Measurements from ENCODE around the gene ABLIM2. TPM values are rescaled to one million over a fixed set of nuclear protein-coding genes. Genes with fewer than 3 reads are reported as not detected.
A peak's percentile ranks its signal among the peaks of the same experiment; 100 is the strongest.

ABLIM2 gene
- total RNA-seq, 1 experiment from 2014 or later, result 2.7 TPM

DNA sequence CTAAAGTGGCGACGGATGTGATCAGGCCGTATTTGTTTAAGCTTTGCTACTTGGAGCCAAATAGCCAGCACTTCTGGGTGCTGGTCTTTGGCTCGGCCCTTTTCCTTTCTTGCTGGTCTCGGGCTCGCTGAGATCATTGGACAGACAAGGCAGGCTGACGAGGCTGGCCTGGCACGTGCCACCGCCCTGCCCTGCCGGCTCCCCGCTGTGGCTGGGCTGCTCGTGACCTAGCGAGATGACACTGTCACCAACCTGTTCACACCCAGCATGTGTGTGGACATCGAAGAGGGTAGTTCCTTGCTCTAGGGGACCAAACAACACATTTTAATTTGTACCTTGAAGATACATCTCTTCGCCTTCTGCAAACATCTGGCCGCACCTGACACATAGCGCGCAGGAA, 98.0 kb downstream of the ABLIM2 start:
- ChIA-PET POLR2A (ENCODE audit: low non-redundant PET) (no interaction called here), CTCF (no interaction called here)

GRCh38 chr4:8058031-8058479, 100.6 kb downstream of the ABLIM2 start:
- Histone ChIP-seq H3K4me3 (ENCODE audit: low read depth, low read length, poor library complexity, severe bottlenecking) (no peak overlapping the region), H3K27ac (ENCODE audit: low read depth, low read length, poor library complexity, severe bottlenecking) (no peak overlapping the region), H3K27me3 (replicated peaks; ENCODE audit: insufficient read depth, low read depth, low read length, poor library complexity) (no peaks in the 10 kb centered on the region), H3K9me3 (ENCODE audit: low read depth, low read length, poor library complexity, severe bottlenecking) (peaks cover 13% of the 10 kb centered on the region), H3K4me1 (ENCODE audit: insufficient read depth, low read length, poor library complexity, severe bottlenecking) (peaks cover 16% of the 10 kb centered on the region), H3K36me3 (ENCODE audit: insufficient read depth, low read length, poor library complexity, severe bottlenecking) (no peaks in the 10 kb centered on the region)
- DNase-seq (ENCODE audit: low spot score), result no peak
- CTCF ChIA-PET, result no interaction called here
- intact Hi-C loops (cut with micrococcal nuclease; ENCODE audit: unreplicated experiment), result no loop called here
- TF ChIP-seq CTCF (conservative IDR thresholded peaks at IDR 0.05; ENCODE audit: low read depth, low read length), result no peak
- no TSS peak for BruUV-seq (replicated peaks)
- POLR2A ChIA-PET (ENCODE audit: low non-redundant PET), result no interaction called here

More for the DNA sequence above, 98.0 kb downstream of the ABLIM2 start:
- H3K27ac ChIP-seq (ENCODE audit: low read depth, low read length, poor library complexity, severe bottlenecking), result peak overlapping the region; percentile 87
- no peaks in the 10 kb centered on the region for H3K27me3 ChIP-seq (replicated peaks; ENCODE audit: insufficient read depth, low read depth, low read length, poor library complexity)
- H3K36me3 ChIP-seq (ENCODE audit: insufficient read depth, low read length, poor library complexity, severe bottlenecking), result no peaks in the 10 kb centered on the region
- peaks cover 31% of the 10 kb centered on the region for H3K9me3 ChIP-seq (ENCODE audit: low read depth, low read length, poor library complexity, severe bottlenecking)
- peaks cover 18% of the 10 kb centered on the region for H3K4me1 ChIP-seq (ENCODE audit: insufficient read depth, low read length, poor library complexity, severe bottlenecking)
- H3K4me3 ChIP-seq (ENCODE audit: low read depth, low read length, poor library complexity, severe bottlenecking), result no peak overlapping the region
- no peak for TF ChIP-seq EZH2 (IDR thresholded peaks at IDR 0.05; ENCODE audit: borderline replicate concordance, low read depth, low read length, poor library complexity, severe bottlenecking)
- no peak for TF ChIP-seq CTCF (conservative IDR thresholded peaks at IDR 0.05; ENCODE audit: low read depth, low read length)
- intact Hi-C loops (cut with micrococcal nuclease; ENCODE audit: unreplicated experiment), result no loop called here
- DNase-seq (ENCODE audit: low spot score), result no peak
- no TSS peak for BruUV-seq (replicated peaks)

GRCh38 chr4:8055206-8055605, 103.4 kb downstream of the ABLIM2 start:
- H3K4me3 ChIP-seq (ENCODE audit: low read depth, low read length, poor library complexity, severe bottlenecking), result no peak overlapping the region
- H3K36me3 ChIP-seq (ENCODE audit: insufficient read depth, low read length, poor library complexity, severe bottlenecking), result no peaks in the 10 kb centered on the region
- no peak for TF ChIP-seq EZH2 (IDR thresholded peaks at IDR 0.05; ENCODE audit: borderline replicate concordance, low read depth, low read length, poor library complexity, severe bottlenecking)
- TF ChIP-seq CTCF (conservative IDR thresholded peaks at IDR 0.05; ENCODE audit: low read depth, low read length), result no peak
- no peak for DNase-seq (ENCODE audit: low spot score)
- BruUV-seq (replicated peaks), result no TSS peak
- H3K27ac ChIP-seq (ENCODE audit: low read depth, low read length, poor library complexity, severe bottlenecking), result no peak overlapping the region
- peaks cover 11% of the 10 kb centered on the region for H3K9me3 ChIP-seq (ENCODE audit: low read depth, low read length, poor library complexity, severe bottlenecking)
- H3K27me3 ChIP-seq (replicated peaks; ENCODE audit: insufficient read depth, low read depth, low read length, poor library complexity), result no peaks in the 10 kb centered on the region
- POLR2A ChIA-PET (ENCODE audit: low non-redundant PET), result no interaction called here
- peaks cover 9% of the 10 kb centered on the region for H3K4me1 ChIP-seq (ENCODE audit: insufficient read depth, low read length, poor library complexity, severe bottlenecking)
- intact Hi-C loops (cut with micrococcal nuclease; ENCODE audit: unreplicated experiment), result no loop called here
- CTCF ChIA-PET, result no interaction called here
